Activated T-cell treated with anti-CD3 and anti-CD28 coated beads, Interleukin-2, amount 50 U/mL, for 48 hours (primary cell): ENCODE measurements around the gene RPL7A.
A peak's percentile ranks its signal among the peaks of the same experiment; 100 is the strongest.
"Not testable (repeated sequence)": the region's sequence is repeated elsewhere in the genome, so short reads cannot be mapped to it uniquely, and the experiment has no call there.

Experiments
- DNase-seq, 2 experiments: peaks; one replicate each; pipeline ENCODE4 v3.0.0-alpha.2; 2020

Gene RPL7A

GRCh38 chr9:133347985-133348717 is at the start of gene RPL7A, which contains the start of gene MED22:
RPL7A (plus strand) TSS chr9:133348218; CDS start chr9:133348244, 26 bp downstream.
MED22 (minus strand) TSS chr9:133348131; CDS start chr9:133346662, 1,469 bp downstream.
- peak; percentile 95 to 96 for DNase-seq

- not testable (repeated sequence) for DNase-seq
These were observed 48.0 kb upstream of the RPL7A start for GRCh38 chr9:133299996-133300395.

- DNase-seq: no peak
These were observed 46.5 kb upstream of the RPL7A start for GRCh38 chr9:133301253-133302230.

- no peak for DNase-seq
These were observed 44.5 kb upstream of the RPL7A start for GRCh38 chr9:133303266-133304157.

- DNase-seq: no peak
These were observed 43.9 kb upstream of the RPL7A start for GRCh38 chr9:133304158-133304470.

- no peak for DNase-seq
These were observed 43.3 kb upstream of the RPL7A start for GRCh38 chr9:133304477-133305377.

- DNase-seq: no peak
These were observed 42.3 kb upstream of the RPL7A start for GRCh38 chr9:133305731-133306130.

GRCh38 chr9:133306242-133307204 is 41.5 kb upstream of the RPL7A start:
- DNase-seq: no peak

GRCh38 chr9:133307301-133307700 is 40.7 kb upstream of the RPL7A start:
- DNase-seq: no peak

GRCh38 chr9:133309608-133310007 is 38.4 kb upstream of the RPL7A start:
- no peak for DNase-seq

GRCh38 chr9:133315997-133316396 is 32.0 kb upstream of the RPL7A start:
- DNase-seq: no peak

GRCh38 chr9:133317551-133317950 is 30.5 kb upstream of the RPL7A start:
- DNase-seq: not testable (repeated sequence)

- DNase-seq: no peak
These were observed 27.6 kb upstream of the RPL7A start for GRCh38 chr9:133320421-133320881.

- DNase-seq: no peak
These were observed 26.5 kb upstream of the RPL7A start for GRCh38 chr9:133321411-133321935.

GRCh38 chr9:133322701-133323100 is 25.3 kb upstream of the RPL7A start:
- DNase-seq: no peak

- DNase-seq: no peak
These were observed 24.8 kb upstream of the RPL7A start for GRCh38 chr9:133323211-133323610.

GRCh38 chr9:133323991-133324703 is 23.9 kb upstream of the RPL7A start:
- no peak for DNase-seq

- not testable (repeated sequence) for DNase-seq
These were observed 21.0 kb upstream of the RPL7A start for GRCh38 chr9:133327021-133327420.

- no peak for DNase-seq
These were observed 20.1 kb upstream of the RPL7A start for GRCh38 chr9:133327834-133328484.
